ENCODE results near the gene AOC2. TPM values are rescaled to one million over a fixed set of nuclear protein-coding genes. Genes with fewer than 3 reads are reported as not detected.
"Not testable (repeated sequence)": the region's sequence is repeated elsewhere in the genome, so short reads cannot be mapped to it uniquely, and the experiment has no call there.

AOC2 gene
- total RNA-seq, 1 experiment from 2014 or later: 0.45 TPM

DNA sequence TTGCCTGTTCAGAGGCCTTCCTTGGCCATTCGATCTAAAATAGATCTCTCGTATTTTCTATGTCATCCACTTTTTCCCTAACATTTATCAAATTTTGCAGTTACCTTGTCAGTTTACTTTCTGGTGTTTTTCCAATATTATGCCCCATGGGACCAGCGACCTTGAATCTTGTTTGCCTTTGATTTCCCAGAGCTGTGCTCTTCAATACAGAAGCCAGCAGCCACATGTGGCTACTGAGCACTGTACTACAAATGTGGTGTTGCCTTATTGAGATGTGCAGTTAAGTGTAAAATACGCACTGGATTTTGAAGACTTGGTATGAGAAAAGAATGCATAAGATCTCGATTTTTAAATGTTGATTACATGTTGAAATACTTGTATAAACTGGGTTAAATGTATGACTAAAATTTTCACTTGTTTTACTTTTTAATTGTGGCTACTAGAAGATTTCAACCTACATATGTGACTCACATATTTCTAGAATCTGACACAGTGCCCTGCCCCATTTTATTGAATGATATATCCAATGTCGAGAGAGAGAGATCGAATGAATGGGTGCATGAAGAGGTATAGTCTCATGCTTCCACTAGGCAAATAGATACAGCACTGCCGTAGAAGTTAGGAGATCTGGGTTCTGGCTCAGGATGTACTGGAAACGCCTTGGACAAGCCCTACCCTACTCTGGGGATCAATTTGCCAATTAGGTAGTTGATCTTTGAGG lies 12.0 kb upstream of the AOC2 start:
- DNase-seq (ENCODE audit: low spot score): no peak

DNA sequence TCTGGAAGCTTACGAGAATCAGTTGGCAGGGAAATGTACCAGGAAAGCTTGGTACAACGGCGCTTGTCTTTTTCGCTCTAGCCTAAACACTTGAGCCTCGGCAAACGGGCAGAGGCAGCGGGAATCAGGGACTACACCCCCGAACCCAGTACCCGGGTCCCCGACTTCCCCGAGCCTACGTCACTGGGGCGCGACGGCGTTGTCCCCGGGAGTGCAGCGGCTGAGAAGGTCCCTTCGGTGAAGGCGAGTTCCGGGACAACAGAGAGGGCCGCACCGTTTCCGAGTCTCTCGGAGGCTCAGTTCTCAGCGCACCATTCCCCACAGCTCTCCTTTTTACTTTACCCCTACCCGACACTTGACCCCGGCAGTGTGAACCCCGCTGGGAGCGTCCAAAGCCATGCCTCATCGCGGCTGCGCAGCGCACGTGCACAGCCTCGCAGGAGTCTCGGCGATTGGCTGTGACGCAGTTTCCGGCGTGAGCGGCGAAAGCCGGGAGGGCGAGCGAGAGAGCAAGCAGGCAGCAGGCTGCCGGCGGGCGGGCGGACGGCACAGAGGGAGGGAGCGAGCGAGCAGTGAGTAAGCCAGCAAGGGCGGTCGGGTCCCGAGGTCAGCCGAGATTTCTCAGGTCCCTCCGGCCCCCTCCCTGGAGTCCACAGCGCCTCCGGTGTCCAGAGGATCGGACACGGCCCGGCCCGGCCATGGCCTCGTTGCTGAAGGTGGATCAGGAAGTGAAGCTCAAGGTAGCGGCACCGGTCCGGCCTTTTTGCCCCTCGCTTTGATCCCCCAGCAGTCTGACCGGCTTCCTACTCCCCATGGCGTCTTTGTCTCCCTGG lies 11.2 kb upstream of the AOC2 start, which contains the start of gene PSME3:
Gene PSME3, plus strand, starts transcription at position 464 of the 833 bp plus-strand sequence. Its CDS starts 235 bp downstream, at position 699.
- peak; percentile 85 for DNase-seq (ENCODE audit: low spot score)

DNA sequence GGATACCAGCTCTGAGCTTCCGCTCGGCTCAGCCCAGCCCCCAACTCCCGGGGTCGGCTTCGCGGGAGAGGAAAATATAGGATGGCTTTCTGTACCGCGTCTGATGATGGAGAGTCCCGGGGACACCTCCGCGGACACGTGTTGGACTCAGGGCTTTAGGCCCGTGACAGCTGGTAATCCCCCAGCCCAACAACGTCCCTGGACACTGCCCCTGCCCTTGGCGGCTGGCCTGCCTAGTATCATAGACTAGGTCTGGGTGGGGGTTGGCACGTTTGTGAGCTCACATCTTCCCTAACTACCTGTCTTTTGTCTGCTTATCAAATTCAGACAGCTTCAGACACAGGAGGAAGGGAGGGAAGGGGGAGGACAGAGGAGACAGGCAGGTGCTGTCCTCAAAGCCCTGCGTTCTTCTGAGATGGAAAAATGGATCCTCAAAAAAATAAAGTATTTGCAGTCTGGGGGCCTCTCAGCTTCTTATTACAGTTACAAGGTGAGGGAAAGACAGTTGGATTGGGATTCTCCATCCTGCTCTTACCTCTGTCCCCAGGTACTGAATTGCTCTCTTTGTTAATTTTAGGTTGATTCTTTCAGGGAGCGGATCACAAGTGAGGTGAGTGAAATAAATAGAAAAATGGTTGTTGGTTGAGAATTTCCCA lies 10.5 kb upstream of the AOC2 start:
- DNase-seq (ENCODE audit: low spot score): no peak

DNA sequence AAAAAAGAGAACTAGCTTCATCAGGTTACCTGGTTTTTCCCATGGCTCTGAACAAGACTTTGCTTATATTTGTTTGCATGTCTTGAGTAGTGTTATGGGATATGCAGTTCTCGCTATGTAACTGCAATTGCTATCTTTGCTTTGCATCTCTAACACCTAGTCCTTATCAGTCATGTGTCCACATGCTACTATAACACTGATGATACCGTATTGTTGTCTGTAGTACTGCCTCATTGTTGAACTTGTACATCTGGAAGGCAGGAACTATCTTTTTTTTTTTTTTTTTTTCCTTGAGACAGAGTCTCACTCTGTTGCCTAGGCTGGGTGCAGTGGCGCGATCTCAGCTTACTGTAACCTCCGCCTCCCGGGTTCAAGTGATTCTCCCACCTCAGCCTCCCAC lies 8.6 kb upstream of the AOC2 start:
- no peak for DNase-seq (ENCODE audit: low spot score)

DNA sequence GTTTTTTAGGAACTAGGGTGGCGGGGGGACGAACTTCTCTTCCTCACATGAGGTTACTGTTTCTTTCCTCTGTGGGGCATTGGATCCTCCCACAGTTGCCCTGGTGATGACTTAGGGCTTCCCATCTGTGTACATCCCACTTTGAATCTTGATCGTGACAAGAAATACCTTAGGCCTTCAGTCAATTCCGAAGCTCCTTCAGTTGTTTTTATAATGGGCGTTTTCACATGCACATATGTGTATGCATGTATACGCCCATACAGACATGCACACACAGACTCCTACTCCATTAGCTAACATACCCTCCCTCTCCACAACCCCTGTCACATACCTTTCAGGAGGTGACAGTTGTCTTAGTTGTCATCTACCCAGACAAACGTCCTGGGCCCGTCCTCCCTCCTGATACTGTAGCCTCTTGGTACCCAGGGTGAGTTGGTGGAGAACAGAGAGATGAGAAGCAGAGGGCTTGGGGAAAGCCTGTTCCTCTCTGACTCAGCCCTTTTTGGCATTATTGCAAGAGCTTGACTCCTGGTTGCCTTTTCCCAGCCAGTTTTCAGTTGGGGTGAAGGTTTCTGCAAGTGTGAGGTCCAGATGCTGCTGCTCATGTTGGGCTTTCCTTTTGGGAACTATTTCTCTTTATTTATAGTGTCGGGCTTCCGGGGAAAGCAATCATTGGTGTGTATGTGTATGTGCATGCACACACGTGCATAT lies 2.2 kb upstream of the AOC2 start:
- DNase-seq (ENCODE audit: low spot score): no peak

DNA sequence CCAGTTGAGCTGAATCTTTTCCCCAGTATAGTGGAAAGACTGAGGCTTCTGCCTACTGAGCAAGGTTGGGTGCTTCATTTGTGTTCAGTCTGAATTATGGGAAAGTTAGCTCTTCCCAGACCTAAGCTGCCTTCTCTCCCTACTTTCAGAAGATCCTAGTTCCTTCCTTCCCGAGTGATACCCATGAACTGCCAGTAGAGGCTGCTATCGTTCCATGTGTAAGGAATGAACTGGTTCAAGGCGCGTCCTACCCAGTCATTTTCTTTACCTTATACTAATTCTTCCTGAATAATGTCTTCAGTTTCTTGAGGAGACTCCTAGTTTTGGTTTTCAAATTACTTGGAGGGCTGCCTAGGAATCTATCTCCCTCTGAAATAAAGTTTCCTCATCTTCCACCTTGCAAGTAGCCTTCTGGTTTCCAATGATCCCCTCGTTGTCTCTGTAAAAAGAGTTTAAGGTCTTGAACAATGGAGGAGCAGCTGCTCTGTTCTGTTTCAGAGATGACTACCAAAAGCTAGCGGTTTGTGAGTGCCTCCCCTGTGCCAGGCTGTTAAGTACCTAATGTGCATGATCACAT lies 934 bp upstream of the AOC2 start:
- DNase-seq (ENCODE audit: low spot score): peak; percentile 51

DNA sequence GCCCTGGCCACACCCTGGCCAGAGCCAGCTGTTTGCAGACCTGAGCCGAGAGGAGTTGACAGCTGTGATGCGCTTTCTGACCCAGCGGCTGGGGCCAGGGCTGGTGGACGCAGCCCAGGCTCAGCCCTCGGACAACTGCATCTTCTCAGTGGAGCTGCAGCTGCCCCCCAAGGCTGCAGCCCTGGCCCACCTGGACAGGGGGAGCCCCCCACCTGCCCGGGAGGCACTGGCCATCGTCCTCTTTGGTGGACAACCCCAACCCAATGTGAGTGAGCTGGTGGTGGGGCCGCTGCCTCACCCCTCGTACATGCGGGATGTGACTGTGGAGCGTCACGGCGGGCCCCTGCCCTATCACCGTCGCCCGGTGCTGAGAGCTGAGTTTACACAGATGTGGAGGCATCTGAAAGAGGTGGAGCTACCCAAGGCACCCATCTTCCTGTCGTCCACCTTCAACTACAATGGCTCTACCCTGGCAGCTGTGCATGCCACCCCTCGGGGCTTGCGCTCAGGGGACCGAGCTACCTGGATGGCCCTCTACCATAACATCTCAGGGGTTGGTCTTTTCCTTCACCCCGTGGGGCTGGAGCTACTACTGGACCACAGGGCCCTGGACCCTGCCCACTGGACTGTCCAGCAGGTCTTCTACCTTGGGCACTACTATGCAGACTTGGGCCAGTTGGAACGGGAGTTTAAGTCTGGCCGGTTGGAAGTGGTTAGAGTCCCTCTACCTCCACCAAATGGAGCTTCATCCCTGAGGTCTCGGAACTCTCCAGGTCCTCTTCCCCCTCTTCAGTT lies 578 bp downstream of the AOC2 start:
- DNase-seq (ENCODE audit: low spot score): no peak

DNA sequence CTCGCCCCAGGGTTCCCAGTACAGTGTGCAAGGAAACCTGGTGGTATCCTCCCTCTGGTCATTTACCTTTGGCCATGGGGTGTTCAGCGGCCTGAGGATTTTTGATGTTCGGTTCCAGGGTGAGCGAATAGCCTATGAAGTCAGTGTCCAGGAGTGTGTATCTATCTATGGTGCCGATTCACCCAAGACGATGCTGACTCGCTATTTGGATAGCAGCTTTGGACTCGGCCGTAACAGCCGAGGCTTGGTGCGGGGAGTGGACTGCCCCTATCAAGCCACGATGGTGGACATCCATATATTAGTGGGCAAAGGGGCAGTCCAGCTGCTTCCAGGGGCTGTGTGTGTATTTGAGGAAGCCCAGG lies 1.2 kb downstream of the AOC2 start:
- no peak for DNase-seq (ENCODE audit: low spot score)

DNA sequence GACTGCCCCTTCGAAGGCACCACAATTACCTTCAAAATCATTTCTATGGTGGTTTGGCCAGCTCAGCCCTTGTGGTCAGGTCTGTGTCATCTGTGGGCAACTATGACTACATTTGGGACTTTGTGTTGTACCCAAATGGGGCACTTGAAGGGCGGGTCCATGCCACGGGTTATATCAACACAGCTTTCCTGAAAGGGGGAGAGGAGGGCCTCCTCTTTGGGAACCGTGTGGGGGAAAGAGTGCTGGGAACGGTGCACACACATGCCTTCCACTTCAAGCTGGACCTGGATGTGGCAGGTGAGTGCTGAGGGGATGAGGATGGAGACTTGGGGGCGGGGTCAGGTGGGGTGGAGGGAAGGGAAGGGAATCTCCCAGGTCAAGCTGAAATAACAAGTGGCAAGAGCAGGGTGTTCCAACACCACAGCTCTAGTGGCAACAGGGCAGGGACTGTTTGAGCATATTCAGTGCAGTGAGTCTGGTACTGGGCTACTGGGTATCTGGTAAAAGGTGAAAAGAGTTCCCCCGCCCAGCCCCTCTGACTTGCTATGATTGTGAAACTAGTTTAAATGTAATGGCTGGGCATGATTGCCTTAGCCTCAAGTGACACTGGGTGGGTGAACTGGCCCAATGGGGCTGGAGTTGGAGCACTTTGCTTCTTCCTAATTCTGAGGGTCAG lies 1.7 kb downstream of the AOC2 start:
- peak; percentile 31 for DNase-seq (ENCODE audit: low spot score)

DNA sequence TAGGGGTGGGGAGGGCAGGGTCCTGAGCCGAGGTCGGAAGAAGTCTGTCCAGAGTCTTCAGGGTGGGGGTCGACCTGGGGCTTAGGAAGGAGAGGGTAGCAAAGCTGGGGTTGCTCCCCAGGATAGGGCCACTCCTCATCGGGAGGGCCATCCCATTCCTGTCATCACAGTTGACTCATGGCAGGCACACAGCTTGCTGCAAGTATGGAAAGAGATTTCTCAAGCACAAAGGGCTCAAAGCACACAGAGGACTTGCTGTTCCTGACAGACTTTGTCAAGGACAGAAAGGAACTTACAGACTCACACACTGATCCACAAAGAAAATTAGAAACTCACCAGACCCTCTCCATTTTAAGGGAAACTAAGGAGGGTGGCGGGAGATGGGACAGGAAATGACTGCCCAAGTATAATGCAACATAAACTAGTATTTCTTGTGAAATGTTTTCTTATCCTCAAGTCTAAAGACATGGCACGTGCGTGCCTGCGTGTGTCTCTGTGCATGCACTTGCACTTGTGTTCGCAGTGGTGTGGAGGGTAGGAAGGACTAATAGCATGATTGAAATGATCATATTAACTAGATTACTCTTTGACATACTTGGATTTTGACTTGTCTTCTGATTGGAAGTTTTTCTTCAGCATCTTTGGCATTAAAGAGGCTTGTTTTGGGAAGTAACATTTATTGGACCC lies 2.4 kb downstream of the AOC2 start:
- no peak for DNase-seq (ENCODE audit: low spot score)

DNA sequence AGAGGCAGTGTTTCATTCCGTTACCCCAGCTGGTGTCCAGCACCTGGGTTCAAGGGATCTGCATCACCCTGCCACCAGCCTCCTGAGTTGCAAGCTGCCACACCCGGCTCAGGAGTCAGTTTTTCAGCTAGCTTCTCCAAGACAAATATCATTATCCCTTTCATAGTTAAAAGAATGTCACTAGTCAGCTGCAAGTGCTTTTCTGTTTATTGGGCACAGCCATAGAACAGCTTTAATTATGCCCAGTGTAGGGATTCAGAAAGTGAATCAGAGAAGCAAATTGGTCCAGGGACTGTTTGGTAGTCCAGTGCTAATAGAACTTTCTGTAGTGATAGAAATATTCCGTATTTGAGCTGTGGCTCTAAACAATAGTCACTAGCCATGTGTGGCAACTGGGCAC lies 3.7 kb downstream of the AOC2 start:
- DNase-seq (ENCODE audit: low spot score): no peak

DNA sequence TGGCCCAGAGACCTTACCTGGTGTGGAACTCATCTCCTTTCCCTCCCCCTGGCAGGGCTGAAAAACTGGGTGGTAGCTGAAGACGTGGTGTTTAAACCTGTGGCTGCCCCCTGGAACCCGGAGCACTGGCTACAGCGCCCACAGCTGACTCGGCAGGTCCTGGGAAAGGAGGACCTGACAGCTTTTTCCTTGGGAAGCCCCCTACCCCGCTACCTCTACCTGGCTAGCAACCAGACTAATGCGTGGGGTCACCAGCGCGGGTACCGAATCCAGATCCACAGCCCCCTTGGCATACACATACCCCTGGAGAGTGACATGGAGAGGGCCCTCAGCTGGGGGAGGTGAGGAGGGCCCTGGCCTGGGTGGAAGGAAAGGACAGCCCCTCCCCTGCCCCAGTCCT lies 4.7 kb downstream of the AOC2 start:
- no peak for DNase-seq (ENCODE audit: low spot score)

DNA sequence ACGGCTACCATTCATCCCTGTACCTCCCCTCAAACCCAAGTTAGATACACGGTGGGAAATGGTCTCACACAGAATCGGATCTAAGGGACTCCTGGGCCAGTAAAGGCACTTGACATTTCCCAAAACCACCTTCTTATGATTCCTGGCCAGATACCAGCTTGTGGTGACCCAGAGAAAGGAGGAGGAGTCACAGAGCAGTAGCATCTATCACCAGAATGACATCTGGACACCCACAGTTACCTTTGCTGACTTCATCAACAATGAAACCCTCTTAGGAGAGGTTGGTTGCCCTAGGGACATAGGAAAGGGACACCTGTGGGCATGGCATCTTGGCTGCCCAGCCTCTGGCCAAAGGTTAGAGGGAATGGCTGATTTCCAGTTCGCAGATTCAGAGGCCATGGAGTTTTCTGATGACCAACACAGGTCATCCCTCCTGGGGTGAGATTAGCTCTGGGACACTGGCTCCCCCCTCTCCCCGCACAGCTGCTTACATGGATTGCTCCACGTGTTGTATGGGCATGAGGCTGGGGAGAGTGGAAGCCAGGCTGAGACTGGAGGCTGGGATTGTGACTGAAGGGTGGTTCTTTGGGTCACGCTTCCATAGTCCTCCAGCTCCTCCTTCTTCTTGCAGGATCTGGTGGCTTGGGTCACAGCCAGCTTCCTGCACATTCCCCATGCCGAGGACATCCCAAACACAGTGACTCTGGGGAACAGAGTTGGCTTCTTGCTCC lies 5.2 kb downstream of the AOC2 start:
- DNase-seq (ENCODE audit: low spot score): peak; percentile 37

DNA sequence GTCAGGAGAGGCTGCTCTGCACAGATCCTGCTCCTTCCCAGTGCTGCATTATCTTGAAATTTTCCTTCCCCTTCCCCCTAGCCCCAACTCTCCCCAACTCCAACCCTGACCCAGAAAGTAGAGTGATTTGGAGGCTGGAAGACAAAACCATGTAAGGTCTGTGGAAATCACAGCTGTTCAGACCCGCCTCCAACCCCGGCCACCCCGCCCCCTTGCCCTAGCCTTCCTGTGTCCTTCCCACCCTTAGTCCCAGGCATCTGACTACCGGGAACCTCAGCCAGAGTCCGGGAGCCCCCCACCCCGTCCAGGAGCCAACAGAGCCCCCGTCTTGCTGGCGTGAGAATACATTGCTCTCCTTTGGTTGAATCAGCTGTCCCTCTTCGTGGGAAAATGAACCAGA lies 6.6 kb downstream of the AOC2 start, which contains the start of gene AOC3:
Gene AOC3, plus strand, starts transcription at position 246 of the 400 bp plus-strand sequence. Its CDS starts 145 bp downstream, at position 391.
- no peak for DNase-seq (ENCODE audit: low spot score)

DNA sequence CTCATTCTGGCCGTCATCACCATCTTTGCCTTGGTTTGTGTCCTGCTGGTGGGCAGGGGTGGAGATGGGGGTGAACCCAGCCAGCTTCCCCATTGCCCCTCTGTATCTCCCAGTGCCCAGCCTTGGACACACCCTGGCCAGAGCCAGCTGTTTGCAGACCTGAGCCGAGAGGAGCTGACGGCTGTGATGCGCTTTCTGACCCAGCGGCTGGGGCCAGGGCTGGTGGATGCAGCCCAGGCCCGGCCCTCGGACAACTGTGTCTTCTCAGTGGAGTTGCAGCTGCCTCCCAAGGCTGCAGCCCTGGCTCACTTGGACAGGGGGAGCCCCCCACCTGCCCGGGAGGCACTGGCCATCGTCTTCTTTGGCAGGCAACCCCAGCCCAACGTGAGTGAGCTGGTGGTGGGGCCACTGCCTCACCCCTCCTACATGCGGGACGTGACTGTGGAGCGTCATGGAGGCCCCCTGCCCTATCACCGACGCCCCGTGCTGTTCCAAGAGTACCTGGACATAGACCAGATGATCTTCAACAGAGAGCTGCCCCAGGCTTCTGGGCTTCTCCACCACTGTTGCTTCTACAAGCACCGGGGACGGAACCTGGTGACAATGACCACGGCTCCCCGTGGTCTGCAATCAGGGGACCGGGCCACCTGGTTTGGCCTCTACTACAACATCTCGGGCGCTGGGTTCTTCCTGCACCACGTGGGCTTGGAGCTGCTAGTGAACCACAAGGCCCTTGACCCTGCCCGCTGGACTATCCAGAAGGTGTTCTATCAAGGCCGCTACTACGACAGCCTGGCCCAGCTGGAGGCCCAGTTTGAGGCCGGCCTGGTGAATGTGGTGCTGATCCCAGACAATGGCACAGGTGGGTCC lies 7.2 kb downstream of the AOC2 start:
- not testable (repeated sequence) for DNase-seq (ENCODE audit: low spot score)

DNA sequence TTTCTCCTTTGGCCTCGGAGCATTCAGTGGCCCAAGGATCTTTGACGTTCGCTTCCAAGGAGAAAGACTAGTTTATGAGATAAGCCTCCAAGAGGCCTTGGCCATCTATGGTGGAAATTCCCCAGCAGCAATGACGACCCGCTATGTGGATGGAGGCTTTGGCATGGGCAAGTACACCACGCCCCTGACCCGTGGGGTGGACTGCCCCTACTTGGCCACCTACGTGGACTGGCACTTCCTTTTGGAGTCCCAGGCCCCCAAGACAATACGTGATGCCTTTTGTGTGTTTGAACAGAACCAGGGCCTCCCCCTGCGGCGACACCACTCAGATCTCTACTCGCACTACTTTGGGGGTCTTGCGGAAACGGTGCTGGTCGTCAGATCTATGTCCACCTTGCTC lies 8.0 kb downstream of the AOC2 start:
- no peak for DNase-seq (ENCODE audit: low spot score)

DNA sequence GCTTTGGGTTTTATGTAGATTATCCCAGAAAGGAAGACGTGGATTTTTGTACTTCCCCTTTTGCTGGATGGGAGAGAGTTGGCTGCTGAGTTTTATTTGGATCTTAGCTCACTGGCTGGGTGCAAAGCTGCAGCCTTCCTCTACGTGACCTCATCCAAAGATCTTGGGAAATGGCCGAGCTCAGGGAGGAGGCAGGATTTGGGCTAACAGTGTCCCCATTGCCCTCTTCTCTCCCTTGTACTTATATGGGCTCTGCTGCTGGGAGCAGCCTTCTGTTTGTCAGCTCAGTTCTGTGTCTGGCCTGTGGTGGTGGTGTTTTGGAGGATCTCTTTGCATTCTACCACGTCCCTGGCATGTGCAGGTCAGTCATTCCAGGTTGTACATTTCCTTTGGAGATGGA lies 8.6 kb downstream of the AOC2 start:
- no peak for DNase-seq (ENCODE audit: low spot score)

DNA sequence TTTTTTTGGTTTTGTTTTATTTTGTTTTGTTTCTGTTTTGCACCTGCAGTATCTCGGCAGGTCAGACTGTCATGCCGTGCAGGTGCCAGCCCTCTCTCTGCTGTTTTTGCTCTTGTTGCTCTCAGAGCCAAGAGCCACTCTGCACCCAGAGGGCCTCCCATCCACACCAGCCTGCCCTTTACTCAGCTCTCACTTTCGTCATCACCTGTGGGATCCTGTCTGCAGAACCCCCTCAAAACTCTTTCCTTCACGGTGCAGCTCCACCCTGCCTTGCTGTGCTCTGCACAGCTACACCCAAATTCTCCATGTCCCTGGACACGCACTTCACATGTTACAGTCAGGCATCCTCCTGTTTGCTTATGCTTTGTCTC lies 9.2 kb downstream of the AOC2 start:
- DNase-seq (ENCODE audit: low spot score): no peak
